HG03354 (cell line): ENCODE data around the gene FOCAD.

Source experiments
- ATAC-seq: cut with Tn5 transposase; IDR thresholded peaks from one replicate; pipeline ENCODE4 v1.9.1; 2021; ENCODE audit warnings: mild to moderate bottlenecking; ENCODE audit not compliant: unreplicated experiment, poor library complexity, severe bottlenecking

FOCAD gene

GRCh38 chr9:20728493-20729220 is 44.6 kb downstream of the FOCAD start:
- ATAC-seq: no peak

DNA sequence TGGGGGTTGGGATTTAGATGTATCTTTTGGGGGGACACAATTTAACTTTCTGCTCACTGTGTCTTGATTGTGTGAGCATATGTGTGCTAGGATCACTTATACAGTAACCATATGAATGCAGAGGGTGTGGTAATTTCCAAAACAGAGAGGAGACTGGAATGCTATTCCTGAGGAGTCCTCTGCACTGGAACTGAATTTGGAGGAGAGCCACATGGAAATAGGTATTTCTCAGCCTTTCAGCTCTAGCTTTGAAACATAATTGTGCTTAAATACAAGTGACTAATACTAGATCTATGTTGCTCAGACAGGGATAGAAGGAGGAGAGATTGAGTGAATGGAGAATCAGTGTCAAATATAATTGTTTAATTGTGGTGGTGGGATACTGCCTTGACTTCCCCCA is 45.5 kb downstream of the FOCAD start:
- no peak for ATAC-seq

DNA sequence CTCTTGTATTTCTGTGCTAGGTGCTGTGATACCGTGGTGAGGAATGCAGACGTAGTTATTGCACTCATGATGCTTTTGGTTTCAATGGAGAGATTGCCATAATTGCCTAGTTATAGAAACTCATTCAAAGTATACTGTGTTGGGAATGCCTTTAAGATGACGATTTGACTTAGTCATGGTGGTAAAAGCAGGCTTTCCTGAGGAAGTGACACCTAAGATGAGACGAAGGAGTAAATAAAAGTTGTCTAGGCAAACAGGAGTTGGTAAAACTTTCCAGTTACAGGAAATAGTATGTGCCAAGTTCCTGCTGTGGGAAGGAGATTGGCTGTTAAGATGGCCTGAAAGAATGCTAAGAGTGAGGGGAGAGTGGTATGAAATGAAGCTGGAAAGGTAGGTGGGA is 48.1 kb downstream of the FOCAD start:
- no peak for ATAC-seq

GRCh38 chr9:20734275-20734674 is 50.2 kb downstream of the FOCAD start:
- no peak for ATAC-seq

- no peak for ATAC-seq
Measured at GRCh38 chr9:20740304-20740703, 56.2 kb downstream of the FOCAD start.

- no peak for ATAC-seq
Measured at GRCh38 chr9:20740929-20741582, 57.0 kb downstream of the FOCAD start.

GRCh38 chr9:20742833-20743232 is 58.8 kb downstream of the FOCAD start:
- ATAC-seq: no peak

DNA sequence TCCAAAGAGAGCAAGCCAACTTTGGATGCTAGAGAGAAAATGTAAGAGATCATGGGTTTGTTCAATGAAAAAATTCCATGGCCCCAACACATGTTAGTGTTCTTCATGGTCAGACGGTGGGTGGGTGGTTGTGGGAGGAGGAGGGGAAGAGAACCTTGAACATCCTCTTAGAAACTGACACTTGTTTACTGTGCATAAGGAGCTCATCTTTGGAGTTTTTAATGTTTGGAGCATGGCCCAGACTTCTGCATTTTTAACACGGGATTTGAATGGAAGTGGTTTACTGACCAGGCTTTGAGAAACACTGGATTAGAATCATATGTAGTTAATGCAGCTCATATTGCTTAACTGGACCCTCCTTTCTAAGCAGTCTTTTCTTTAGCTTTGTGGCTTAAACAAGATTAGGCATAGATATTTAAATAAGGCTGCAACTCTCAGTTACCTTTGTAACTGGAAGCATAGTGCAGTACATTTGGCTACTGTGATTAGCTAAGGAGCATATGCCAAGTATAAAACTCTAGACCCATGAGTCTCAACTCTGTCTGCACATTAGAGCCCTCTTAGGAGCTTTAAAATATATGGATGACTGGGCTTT is 60.1 kb downstream of the FOCAD start:
- ATAC-seq: no peak

- ATAC-seq: no peak
Measured at GRCh38 chr9:20746967-20747366, 62.9 kb downstream of the FOCAD start.

- no peak for ATAC-seq
Measured at GRCh38 chr9:20749496-20750198, 65.6 kb downstream of the FOCAD start.

DNA sequence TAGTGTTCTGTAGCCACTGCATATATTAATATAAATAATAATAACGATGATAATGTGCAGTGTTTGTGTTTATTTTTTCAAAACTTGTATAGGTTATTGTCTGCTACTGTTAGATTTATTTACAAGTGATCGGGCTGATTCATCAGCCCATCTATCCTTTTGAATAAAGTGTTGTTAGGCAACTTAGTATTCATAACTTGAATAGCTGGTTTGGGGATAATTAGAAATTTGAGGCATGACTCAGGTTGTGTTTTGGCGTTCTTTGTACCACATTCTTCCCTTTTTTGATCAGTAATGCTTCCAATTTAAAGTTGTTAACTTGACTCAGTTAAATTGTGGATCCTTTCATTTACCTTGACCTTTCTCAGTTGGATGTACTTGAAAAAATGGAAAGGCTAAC is 69.7 kb downstream of the FOCAD start:
- ATAC-seq: no peak

GRCh38 chr9:20754556-20754955 is 70.5 kb downstream of the FOCAD start:
- no peak for ATAC-seq

DNA sequence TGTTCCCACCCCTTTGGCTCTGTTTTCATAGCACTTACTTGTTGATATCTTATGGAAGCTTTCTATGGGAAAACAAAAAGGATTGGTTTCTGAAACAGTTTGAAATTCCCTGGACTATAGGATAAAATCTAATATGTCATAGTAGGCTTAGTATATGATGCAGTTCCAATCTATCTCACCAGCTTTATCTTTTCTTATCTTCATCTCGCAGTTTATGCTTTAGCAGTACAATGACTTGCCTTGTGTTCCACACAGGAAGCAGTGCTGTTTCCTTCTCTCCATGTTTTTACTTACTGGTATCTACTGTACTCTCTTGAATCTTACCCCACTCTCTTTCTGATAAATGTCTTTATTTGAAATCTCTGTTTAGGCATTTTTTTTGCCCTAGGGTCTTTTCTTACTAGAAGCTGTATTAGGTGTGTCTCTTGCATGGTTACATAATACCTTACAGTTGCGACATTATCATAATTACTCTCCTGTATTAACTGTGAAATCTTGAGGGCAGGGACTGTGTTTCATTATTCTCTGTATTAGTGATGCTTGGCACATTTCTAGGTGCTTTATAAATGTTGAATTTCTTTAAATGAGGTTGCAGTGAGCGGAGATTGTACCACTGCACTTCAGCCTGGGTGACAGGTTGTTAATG is 76.3 kb downstream of the FOCAD start:
- ATAC-seq: no peak

GRCh38 chr9:20770947-20771346 is 86.9 kb downstream of the FOCAD start:
- ATAC-seq: no peak

DNA sequence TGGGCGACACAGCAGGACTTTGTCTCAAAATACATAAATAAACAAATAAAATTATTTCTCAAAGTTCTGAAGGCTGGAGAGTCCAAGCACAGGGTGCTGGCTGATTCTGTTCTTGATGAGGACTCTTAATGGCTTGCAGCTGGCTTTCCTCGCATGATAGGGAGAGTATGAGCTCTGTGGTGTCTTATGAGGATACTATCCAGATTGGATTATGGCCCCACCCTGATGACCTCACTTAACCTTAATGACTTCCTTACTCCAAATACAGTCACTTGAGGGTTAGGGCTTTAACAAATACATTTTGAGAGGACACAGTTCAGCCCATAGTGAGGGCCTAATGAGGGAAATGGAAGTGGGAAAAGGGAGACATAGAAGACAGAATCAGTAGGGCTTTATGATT is 87.7 kb downstream of the FOCAD start:
- ATAC-seq: no peak

DNA sequence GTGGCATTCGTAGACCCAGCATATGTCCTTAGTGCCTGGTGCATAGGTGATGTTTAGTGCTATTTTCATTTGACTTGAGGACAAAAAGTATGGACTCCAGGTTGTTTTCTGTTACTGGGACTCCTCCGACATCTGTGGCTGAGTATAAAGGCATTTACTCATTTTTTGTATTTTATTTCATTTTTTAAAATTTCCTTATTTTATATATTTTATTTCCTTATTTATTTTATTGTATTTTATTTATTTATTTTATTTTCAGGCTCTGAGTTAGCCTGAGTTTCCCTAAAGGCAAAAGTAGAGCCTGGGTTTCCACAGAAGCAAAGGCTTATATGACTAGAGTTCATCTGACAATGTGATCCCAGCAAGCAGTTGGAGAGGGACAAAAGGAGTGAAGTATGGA is 91.6 kb downstream of the FOCAD start:
- ATAC-seq: no peak

- no peak for ATAC-seq
Measured at GRCh38 chr9:20781092-20781491, 97.0 kb downstream of the FOCAD start.

DNA sequence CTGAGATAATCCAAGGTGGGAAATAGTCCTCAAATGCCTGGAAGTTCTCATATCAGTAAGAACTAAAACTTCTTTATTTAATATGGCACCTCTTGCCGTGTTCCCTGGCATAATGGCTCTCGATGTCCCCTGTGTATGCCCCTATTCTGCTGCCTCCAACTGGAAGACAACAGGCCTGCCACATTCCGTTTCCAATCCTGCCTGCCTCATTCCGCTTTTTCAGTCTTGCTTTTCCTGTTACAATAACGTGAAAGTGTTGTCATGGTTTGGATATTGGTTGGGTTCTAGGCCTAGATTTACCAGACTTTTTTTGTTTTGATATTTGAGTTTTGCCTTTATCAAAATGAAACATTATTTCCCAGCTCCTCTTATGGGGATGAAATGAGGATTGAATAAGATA is 98.2 kb downstream of the FOCAD start:
- ATAC-seq: no peak

DNA sequence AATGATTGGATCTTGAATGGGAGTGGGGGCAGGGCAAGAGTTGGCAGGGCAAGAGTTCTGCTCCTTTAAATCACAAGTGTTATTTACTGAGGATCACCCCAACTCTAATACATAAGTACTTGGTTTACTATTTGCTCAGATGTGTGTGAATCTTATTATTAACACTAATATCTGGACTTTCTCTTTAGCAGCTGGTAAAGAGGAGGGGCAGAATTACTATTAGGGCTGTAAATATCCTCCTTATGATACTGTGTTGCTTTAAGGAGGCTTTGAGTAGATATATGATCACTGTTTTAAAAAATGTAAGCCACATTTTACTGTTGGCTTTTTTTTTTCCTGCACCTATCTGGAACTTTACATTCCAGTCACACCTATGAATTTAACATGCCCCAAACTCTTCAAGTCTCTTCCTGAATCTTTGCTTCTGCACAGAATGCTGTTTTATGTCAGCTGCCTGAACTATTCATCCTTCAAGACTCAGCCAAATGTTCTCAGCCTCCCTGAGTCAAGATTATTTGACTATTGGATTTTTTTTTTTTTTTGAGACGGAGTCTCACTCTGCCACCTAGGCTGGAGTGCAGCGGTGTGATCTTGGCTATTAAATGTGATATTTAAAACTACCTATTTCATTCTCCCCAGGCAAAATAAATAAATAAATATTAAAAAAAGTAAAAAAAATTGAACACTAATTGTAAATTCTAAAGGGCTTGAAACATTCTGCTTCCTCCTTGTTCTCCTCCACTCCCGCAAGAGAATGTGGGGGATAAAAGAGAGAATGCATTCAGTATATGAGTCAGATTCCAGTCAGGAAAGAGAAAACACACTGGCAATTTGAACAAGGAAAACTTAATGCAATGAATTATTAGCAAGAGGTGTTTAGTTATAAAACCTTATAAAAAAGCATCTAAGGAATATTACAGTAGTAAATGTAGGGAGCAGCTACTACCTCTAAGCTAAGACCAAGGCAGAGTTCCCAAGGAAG is 99.3 kb downstream of the FOCAD start:
- ATAC-seq: no peak
